Small intestine (tissue), 7 donors: ENCODE data around the gene ZYG11B. TPM values are rescaled to one million over a fixed set of nuclear protein-coding genes. Genes with fewer than 3 reads are reported as not detected.
"Not testable (repeated sequence)": the region's sequence is repeated elsewhere in the genome, so short reads cannot be mapped to it uniquely, and the experiment has no call there.

Experiments
- DNase-seq, 2 donors: peaks; one replicate each; pipeline versions ENCODE4 v3.0.0 to v3.0.0-alpha.2; 2013
- FAIRE-seq: peaks from 2 replicates; lab custom pipeline; 2012; peaks lifted over from hg19 to GRCh38; lab: Jason Lieb, UNC
- H3K27ac ChIP-seq, 3 donors: one replicate each; pipeline ENCODE4 v1.5.1; 2013; ENCODE audit warnings: low read length in 2 of 3, mild to moderate bottlenecking in 2 of 3, control low read depth in 1 of 3, inconsistent platforms in 1 of 3, low read depth in 1 of 3, moderate library complexity in 1 of 3
- H3K27me3 ChIP-seq, 3 donors: one replicate each; pipeline ENCODE4 v1.6.1; 2013; ENCODE audit warnings: low read length in 3 of 3, inconsistent platforms in 1 of 3; ENCODE audit not compliant: control insufficient read depth in 3 of 3, insufficient read depth in 3 of 3
- H3K36me3 ChIP-seq, 3 donors: one replicate each; pipeline ENCODE4 v1.6.1; 2013; ENCODE audit warnings: low read length in 3 of 3, inconsistent platforms in 1 of 3, low read depth in 1 of 3, mild to moderate bottlenecking in 1 of 3, moderate library complexity in 1 of 3; ENCODE audit not compliant: control insufficient read depth in 3 of 3, insufficient read depth in 2 of 3
- H3K4me1 ChIP-seq, 3 donors: one replicate each; pipeline ENCODE4 v1.6.1; 2013; ENCODE audit warnings: low read length in 2 of 3, inconsistent platforms in 1 of 3, low read depth in 1 of 3, mild to moderate bottlenecking in 1 of 3, moderate library complexity in 1 of 3; ENCODE audit not compliant: control insufficient read depth in 3 of 3, insufficient read depth in 2 of 3
- H3K4me3 ChIP-seq, 3 donors: one replicate each; pipeline ENCODE4 v1.5.1; 2013; ENCODE audit warnings: low read length in 3 of 3, control low read depth in 1 of 3, inconsistent platforms in 1 of 3, low read depth in 1 of 3, mild to moderate bottlenecking in 1 of 3, moderate library complexity in 1 of 3
- H3K9me3 ChIP-seq, 2 donors: one replicate each; pipeline ENCODE4 v1.6.1; 2013; ENCODE audit warnings: low read depth in 1 of 2, low read length in 1 of 2; ENCODE audit not compliant: control insufficient read depth in 2 of 2, insufficient read depth in 1 of 2
- WGBS, 3 donors: extraction: QIAGEN DNeasy Blood & Tissue Kit; methylation state at CpG; one replicate each; pipeline ENCODE4 v1.1.7; 2013; 5-methylcytosine and 5-hydroxymethylcytosine counted together
- polyA plus RNA-seq, 4 donors: library from polyadenylated mRNA; stranded (reverse) in 3 of 4; unstranded in 1 of 4; fragments of 200-250 nt in 3 of 4; fragments of 120-200 nt in 1 of 4; gene quantifications; one replicate each; pipeline versions ENCODE4 v1.2.1 to v1.2.3, GENCODE V29; 2013
- donor health status: healthy with polysubstance abuse.
- donor health status: control.
- donor health status: control.
- donor health status: Bipolar disorder and iron deficiency.
- donor health status: healthy.

Gene ZYG11B
- polyA plus RNA-seq, 4 donors, result 3.6 to 11.6 (median 5.6) TPM

GRCh38 chr1:52786148-52786547 lies 59.9 kb downstream of the ZYG11B start:
- Histone ChIP-seq H3K4me3 (no peak overlapping the region), H3K36me3 (peaks cover 5 to 40% (median 10%) of the 10 kb centered on the region in 3 donors), H3K9me3 (no peaks in the 10 kb centered on the region), H3K27ac (no peak overlapping the region), H3K4me1 (no peaks in the 10 kb centered on the region), H3K27me3 (no peaks in the 10 kb centered on the region)
- DNase-seq (no peak), FAIRE-seq (no peak)
- 95 to 98% (median 95%) methylated on average over 4 of the region's 4 CpGs for WGBS, 3 donors

GRCh38 chr1:52790429-52790828 lies 64.2 kb downstream of the ZYG11B start:
- H3K4me3 ChIP-seq, H3K4me1 ChIP-seq, H3K9me3 ChIP-seq, DNase-seq, H3K27ac ChIP-seq, H3K27me3 ChIP-seq, FAIRE-seq: not testable (repeated sequence)
- H3K36me3 ChIP-seq, result peaks cover 6 to 30% (median 12%) of the 10 kb centered on the region in 3 donors
- WGBS, 3 donors, result 98 to 99% (median 98%) methylated on average over 12 of the region's 12 CpGs

- FAIRE-seq (no peak), DNase-seq (no peak)
- H3K27ac ChIP-seq, result no peak overlapping the region
- 36 to 74% (median 71%) methylated on average over 1 of the region's 1 CpG for WGBS, 3 donors
- no peaks in the 10 kb centered on the region for H3K9me3 ChIP-seq
- H3K4me3 ChIP-seq, result no peak overlapping the region
- peaks cover 2 to 22% (median 12%) of the 10 kb centered on the region in 3 donors for H3K36me3 ChIP-seq
- no peaks in the 10 kb centered on the region for H3K4me1 ChIP-seq
- no peaks in the 10 kb centered on the region for H3K27me3 ChIP-seq
Measured at GRCh38 chr1:52792036-52792435, 65.8 kb downstream of the ZYG11B start.

GRCh38 chr1:52793717-52794116 lies 67.5 kb downstream of the ZYG11B start:
- not testable (repeated sequence) for FAIRE-seq, H3K4me1 ChIP-seq
- peaks cover 5 to 29% (median 10%) of the 10 kb centered on the region in 3 donors for H3K36me3 ChIP-seq

GRCh38 chr1:52795464-52795863 lies 69.2 kb downstream of the ZYG11B start:
- Histone ChIP-seq H3K9me3 (no peaks in the 10 kb centered on the region), H3K4me3 (no peak overlapping the region), H3K36me3 (peaks cover 5 to 28% (median 8%) of the 10 kb centered on the region in 3 donors), H3K27ac (no peak overlapping the region), H3K27me3 (no peaks in the 10 kb centered on the region), H3K4me1 (no peaks in the 10 kb centered on the region)
- DNase-seq, result no peak
- 91 to 95% (median 93%) methylated on average over 3 of the region's 3 CpGs for WGBS, 3 donors
- FAIRE-seq, result no peak

More at GRCh38 chr1:52793717-52794116, 67.5 kb downstream of the ZYG11B start:
- 79 to 91% (median 88%) methylated on average over 7 of the region's 7 CpGs for WGBS, 3 donors
- H3K9me3 ChIP-seq, H3K27me3 ChIP-seq, DNase-seq, H3K4me3 ChIP-seq, H3K27ac ChIP-seq: not testable (repeated sequence)

- 93 to 99% (median 98%) methylated on average over 3 of the region's 3 CpGs for WGBS, 3 donors
Measured at GRCh38 chr1:52798331-52798730, 72.1 kb downstream of the ZYG11B start.

GRCh38 chr1:52801011-52801410 lies 74.8 kb downstream of the ZYG11B start:
- no peak overlapping the region for H3K4me3 ChIP-seq
- DNase-seq, result no peak
- H3K9me3 ChIP-seq, result no peaks in the 10 kb centered on the region
- peaks cover 3 to 36% (median 4%) of the 10 kb centered on the region in 3 donors for H3K36me3 ChIP-seq
- H3K27me3 ChIP-seq, result no peaks in the 10 kb centered on the region
- FAIRE-seq, result no peak
- no peak overlapping the region for H3K27ac ChIP-seq
- H3K4me1 ChIP-seq, result no peaks in the 10 kb centered on the region

More at GRCh38 chr1:52798331-52798730, 72.1 kb downstream of the ZYG11B start:
- H3K9me3 ChIP-seq, result no peaks in the 10 kb centered on the region
- DNase-seq, result no peak
- H3K36me3 ChIP-seq, result peaks cover 5 to 24% (median 7%) of the 10 kb centered on the region in 3 donors
- no peak for FAIRE-seq
- no peak overlapping the region for H3K4me3 ChIP-seq
- no peaks in the 10 kb centered on the region for H3K27me3 ChIP-seq
- no peaks in the 10 kb centered on the region for H3K4me1 ChIP-seq
- H3K27ac ChIP-seq, result no peak overlapping the region

GRCh38 chr1:52804083-52804482 lies 77.8 kb downstream of the ZYG11B start:
- peaks cover 0 to 34% (median 4%) of the 10 kb centered on the region in 3 donors for H3K36me3 ChIP-seq
- H3K9me3 ChIP-seq, FAIRE-seq, H3K4me1 ChIP-seq, H3K27ac ChIP-seq, H3K4me3 ChIP-seq, DNase-seq, H3K27me3 ChIP-seq: not testable (repeated sequence)
- WGBS, 3 donors, result 82 to 93% (median 83%) methylated on average over 3 of the region's 3 CpGs

- Histone ChIP-seq H3K9me3 (no peaks in the 10 kb centered on the region), H3K4me1 (no peaks in the 10 kb centered on the region), H3K4me3 (no peak overlapping the region), H3K27me3 (no peaks in the 10 kb centered on the region), H3K36me3 (peaks cover 10 to 45% (median 13%) of the 10 kb centered on the region in 3 donors), H3K27ac (no peak overlapping the region)
- FAIRE-seq (no peak), DNase-seq (no peak)
- WGBS, 3 donors, result 89 to 98% (median 94%) methylated on average over 2 of the region's 2 CpGs
Measured at GRCh38 chr1:52814465-52814864, 88.2 kb downstream of the ZYG11B start.
